NCI-H526 treated with DMSO at 0.1 percent for 48 hours (cell line): ENCODE measurements around the gene BLNK.

Source experiments
- DNase-seq: peaks from one replicate; lab custom pipeline; 2025; lab: John Stamatoyannopoulos, UW

Gene BLNK

GRCh38 chr10:96261930-96262329 lies 9.4 kb downstream of the BLNK start:
- DNase-seq: no peak

- DNase-seq: no peak
Measured at GRCh38 chr10:96261132-96261531, 10.2 kb downstream of the BLNK start.

GRCh38 chr10:96260014-96260413 lies 11.4 kb downstream of the BLNK start:
- no peak for DNase-seq

- no peak for DNase-seq
Measured at GRCh38 chr10:96259150-96259549, 12.2 kb downstream of the BLNK start.

GRCh38 chr10:96257944-96258343 lies 13.4 kb downstream of the BLNK start:
- no peak for DNase-seq

GRCh38 chr10:96255549-96256333 lies 15.6 kb downstream of the BLNK start:
- DNase-seq: no peak

GRCh38 chr10:96254976-96255375 lies 16.4 kb downstream of the BLNK start:
- DNase-seq: no peak

GRCh38 chr10:96252730-96253129 lies 18.6 kb downstream of the BLNK start:
- no peak for DNase-seq

- DNase-seq: no peak
Measured at GRCh38 chr10:96250349-96250748, 21.0 kb downstream of the BLNK start.

- DNase-seq: no peak
Measured at GRCh38 chr10:96249264-96249663, 22.1 kb downstream of the BLNK start.

- DNase-seq: no peak
Measured at GRCh38 chr10:96244354-96244753, 27.0 kb downstream of the BLNK start.

GRCh38 chr10:96243296-96243695 lies 28.1 kb downstream of the BLNK start:
- no peak for DNase-seq

- no peak for DNase-seq
Measured at GRCh38 chr10:96242822-96243221, 28.5 kb downstream of the BLNK start.

GRCh38 chr10:96238646-96239623 lies 32.4 kb downstream of the BLNK start:
- no peak for DNase-seq

GRCh38 chr10:96236876-96237275 lies 34.5 kb downstream of the BLNK start:
- DNase-seq: no peak

- no peak for DNase-seq
Measured at GRCh38 chr10:96236090-96236478, 35.3 kb downstream of the BLNK start.

- DNase-seq: no peak
Measured at GRCh38 chr10:96235326-96236089, 35.9 kb downstream of the BLNK start.

- no peak for DNase-seq
Measured at GRCh38 chr10:96233959-96234358, 37.4 kb downstream of the BLNK start.

GRCh38 chr10:96230527-96230926 lies 40.8 kb downstream of the BLNK start:
- no peak for DNase-seq

GRCh38 chr10:96229568-96230030 lies 41.8 kb downstream of the BLNK start:
- DNase-seq: no peak

GRCh38 chr10:96228408-96228994 lies 42.9 kb downstream of the BLNK start:
- no peak for DNase-seq

- DNase-seq: no peak
Measured at GRCh38 chr10:96227206-96227605, 44.2 kb downstream of the BLNK start.
